Adrenal gland (tissue), 12 donors: ENCODE results near the gene EPHA10. TPM values are rescaled to one million over a fixed set of nuclear protein-coding genes. Genes with fewer than 3 reads are reported as not detected.

Experiments used
- DNase-seq, 7 donors: peaks; one replicate each; pipeline ENCODE4 v3.0.0-alpha.2; 2019 to 2020
- H3K27ac ChIP-seq, 5 donors: fragments of 200-600 bp; sonication (generic) in 4 of 5; 1 replicate in 3 of 5; 2 replicates in 2 of 5; pipeline versions ENCODE4 v1.5.1 to v1.8.0; 2016 to 2020; ENCODE audit warnings: mild to moderate bottlenecking in 1 of 5
- H3K27me3 ChIP-seq: fragments of 200-600 bp; 2 replicates; pipeline ENCODE4 v1.8.0; 2021
- H3K36me3 ChIP-seq, 2 donors: fragments of 200-600 bp; replicated peaks in 1 of 2; 1 replicate in 1 of 2; 2 replicates in 1 of 2; pipeline versions ENCODE4 v1.5.1 to v1.8.0; 2018 to 2022
- H3K4me1 ChIP-seq, 2 donors: fragments of 200-600 bp; replicated peaks in 1 of 2; 1 replicate in 1 of 2; 2 replicates in 1 of 2; pipeline versions ENCODE4 v1.5.1 to v1.8.0; 2018 to 2021
- H3K4me3 ChIP-seq, 4 donors: fragments of 200-600 bp; sonication (generic) in 3 of 4; one replicate each; pipeline ENCODE4 v1.5.1; 2016 to 2018
- H3K9me3 ChIP-seq, 3 donors: fragments of 200-600 bp; sonication (generic) in 1 of 3; replicated peaks in 1 of 3; 1 replicate in 2 of 3; 2 replicates in 1 of 3; pipeline versions ENCODE4 v1.5.1 to v1.8.0; 2016 to 2021
- POLR2A ChIP-seq, 2 donors: fragments of 450-650 bp; IDR thresholded peaks; one replicate each; pipeline ENCODE4 v1.6.1; 2017; ENCODE audit warnings: antibody characterized with exemption in 2 of 2, mild to moderate bottlenecking in 2 of 2, moderate library complexity in 1 of 2
- WGBS, 4 donors: extraction: QIAGEN DNeasy Blood & Tissue Kit in 2 of 4; methylation state at CpG; one replicate each; pipeline versions ENCODE4 v1.1.5 to v1.1.7; 2013 to 2017; 5-methylcytosine and 5-hydroxymethylcytosine counted together
- intact Hi-C, 2 donors: fragments of 100-400 bp; cut with DNase I; formaldehyde crosslinking; loops; one replicate each; pipeline versions ENCODE4 v1.14.1 to v1.15.0; 2022 to 2023
- polyA plus RNA-seq, 3 donors: library from polyadenylated mRNA; stranded (reverse); fragments of 200-250 nt in 2 of 3; fragments of 350-450 nt in 1 of 3; fragmentation: Illumina TruSeq in 1 of 3; extraction: RNeasy Lipid Tissue Mini Kit (QIAGEN cat#74804) in 1 of 3; gene quantifications; one replicate each; pipeline ENCODE4 v1.2.3, GENCODE V29; 2013 to 2014
- total RNA-seq, 9 donors: library from RNA; depleted of rRNA in 4 of 9; stranded (reverse); fragments of >200 nt in 4 of 9; fragments of 120-200 nt in 1 of 9; fragmentation: NEBNext Ultra II Directional in 1 of 9; extraction: Animal tissue kit (Norgen Biotek cat#: 25700) in 1 of 9; gene quantifications; one replicate each; pipeline versions ENCODE4 v1.1.0 to v1.2.4, GENCODE V29; 2013 to 2023
- TF ChIP-seq, protein P1 (sequence below), 6 experiments: fragments of 450-650 bp in 4 of 6; fragments of 200-600 bp in 2 of 6; sonication (generic) in 1 of 6; IDR thresholded peaks; 1 replicate in 5 of 6; 2 replicates in 1 of 6; pipeline versions ENCODE4 v1.5.1 to v1.8.0; 2016 to 2021; ENCODE audit warnings: antibody characterized with exemption in 6 of 6, mild to moderate bottlenecking in 2 of 6, moderate library complexity in 1 of 6
- donor health status: healthy with polysubstance abuse.
- donor health status: Bipolar disorder and iron deficiency.
- donor health status: DM: yes; HTN: yes; CAD: no.
- donor health status: DM: no; HTN: no; CAD: no.
- donor health status: DM: no; HTN: no; CAD: no.
- donor health status: DM: yes; HTN: yes; CAD: no.

Gene EPHA10
- total and polyA plus RNA-seq, 12 donors, result 0.06 to 3.9 (median 0.48) TPM

DNA sequence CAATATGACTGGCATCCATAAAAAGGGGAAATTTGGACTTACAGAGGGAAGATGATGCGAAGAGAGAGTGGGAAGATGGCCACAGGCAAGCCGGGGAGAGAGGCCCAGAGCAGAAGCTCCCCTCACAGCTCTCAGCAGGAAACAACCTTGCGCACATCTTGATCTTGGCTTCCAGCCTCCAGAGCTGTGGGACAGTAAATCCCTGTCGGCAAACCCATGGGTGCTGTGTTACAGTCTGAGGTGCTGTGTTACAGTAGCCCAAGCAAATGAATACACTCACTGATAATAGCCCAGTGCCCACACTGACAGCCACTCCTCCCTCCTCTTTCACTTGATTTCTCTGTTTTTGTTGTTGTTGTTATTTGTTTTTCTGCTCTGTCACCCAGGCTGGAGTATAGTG is 50.2 kb downstream of the EPHA10 start:
- intact Hi-C loops, result no loop called here
- Histone ChIP-seq H3K4me1 (no peaks in the 10 kb centered on the region), H3K27ac (no peak overlapping the region), H3K9me3 (no peaks in the 10 kb centered on the region), H3K36me3 (no peaks in the 10 kb centered on the region), H3K4me3 (no peak overlapping the region), H3K27me3 (no peaks in the 10 kb centered on the region)
- TF ChIP-seq, protein P1, sequence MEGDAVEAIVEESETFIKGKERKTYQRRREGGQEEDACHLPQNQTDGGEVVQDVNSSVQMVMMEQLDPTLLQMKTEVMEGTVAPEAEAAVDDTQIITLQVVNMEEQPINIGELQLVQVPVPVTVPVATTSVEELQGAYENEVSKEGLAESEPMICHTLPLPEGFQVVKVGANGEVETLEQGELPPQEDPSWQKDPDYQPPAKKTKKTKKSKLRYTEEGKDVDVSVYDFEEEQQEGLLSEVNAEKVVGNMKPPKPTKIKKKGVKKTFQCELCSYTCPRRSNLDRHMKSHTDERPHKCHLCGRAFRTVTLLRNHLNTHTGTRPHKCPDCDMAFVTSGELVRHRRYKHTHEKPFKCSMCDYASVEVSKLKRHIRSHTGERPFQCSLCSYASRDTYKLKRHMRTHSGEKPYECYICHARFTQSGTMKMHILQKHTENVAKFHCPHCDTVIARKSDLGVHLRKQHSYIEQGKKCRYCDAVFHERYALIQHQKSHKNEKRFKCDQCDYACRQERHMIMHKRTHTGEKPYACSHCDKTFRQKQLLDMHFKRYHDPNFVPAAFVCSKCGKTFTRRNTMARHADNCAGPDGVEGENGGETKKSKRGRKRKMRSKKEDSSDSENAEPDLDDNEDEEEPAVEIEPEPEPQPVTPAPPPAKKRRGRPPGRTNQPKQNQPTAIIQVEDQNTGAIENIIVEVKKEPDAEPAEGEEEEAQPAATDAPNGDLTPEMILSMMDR (IDR thresholded peaks at IDR 0.05), result no peak
- no peak for TF ChIP-seq POLR2A (IDR thresholded peaks at IDR 0.05)
- no peak for DNase-seq
- WGBS, 4 donors, result 77 to 85% (median 80%) methylated on average over 4 of the region's 4 CpGs

DNA sequence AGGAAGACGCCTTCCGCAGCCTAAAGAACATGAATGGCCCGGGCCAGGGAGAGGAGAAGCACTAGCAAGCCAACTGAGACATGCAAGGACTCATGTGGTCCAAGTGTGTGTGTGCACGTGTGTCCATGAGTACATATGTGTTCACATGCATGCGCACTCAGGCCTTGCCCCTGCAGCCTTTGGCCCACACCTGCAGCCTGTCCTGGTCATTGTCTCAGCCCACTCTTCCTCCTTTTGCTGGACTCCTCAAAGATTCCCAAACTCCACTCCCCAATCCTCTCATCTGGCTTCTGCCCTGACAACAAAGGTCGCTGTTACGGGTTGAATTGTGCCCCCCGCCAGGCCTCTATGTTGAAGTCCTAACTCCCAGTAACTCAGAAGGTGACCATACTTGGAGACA is 50.7 kb downstream of the EPHA10 start:
- no peak for DNase-seq
- Histone ChIP-seq H3K9me3 (no peaks in the 10 kb centered on the region), H3K4me3 (no peak overlapping the region), H3K4me1 (no peaks in the 10 kb centered on the region), H3K36me3 (no peaks in the 10 kb centered on the region), H3K27ac (no peak overlapping the region), H3K27me3 (no peaks in the 10 kb centered on the region)
- 81 to 92% (median 84%) methylated on average over 8 of the region's 8 CpGs for WGBS, 4 donors
- TF ChIP-seq, protein P1 (IDR thresholded peaks at IDR 0.05), result no peak
- no peak for TF ChIP-seq POLR2A (IDR thresholded peaks at IDR 0.05)
- intact Hi-C loops, result no loop called here

DNA sequence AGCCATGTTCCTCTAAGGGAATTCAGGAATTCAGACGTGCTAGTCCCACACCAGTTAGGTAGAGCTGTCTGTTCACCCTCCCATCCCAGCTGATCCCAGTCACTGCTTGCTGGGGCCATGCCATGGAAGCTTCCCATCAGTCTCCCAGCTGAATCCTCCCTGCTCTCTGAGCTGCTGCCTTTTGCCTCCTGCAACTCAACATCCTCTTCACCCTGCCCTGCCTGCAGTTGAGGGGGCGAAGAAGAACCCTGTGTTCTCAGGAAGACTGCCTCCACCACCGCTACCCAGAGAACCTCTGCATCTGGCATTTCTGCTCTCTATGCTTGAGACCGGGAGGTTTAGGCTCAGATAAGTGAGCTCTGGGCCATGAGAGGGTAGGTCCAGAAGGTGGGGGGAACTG is 56.4 kb downstream of the EPHA10 start:
- Histone ChIP-seq H3K27me3 (no peaks in the 10 kb centered on the region), H3K9me3 (no peaks in the 10 kb centered on the region), H3K27ac (no peak overlapping the region), H3K4me3 (no peak overlapping the region), H3K4me1 (no peaks in the 10 kb centered on the region), H3K36me3 (no peaks in the 10 kb centered on the region)
- intact Hi-C loops, result no loop called here
- 93 to 100% (median 97%) methylated on average over 3 to 4 of the region's 4 CpGs for WGBS, 4 donors
- TF ChIP-seq, protein P1 (IDR thresholded peaks at IDR 0.05), result no peak
- no peak for TF ChIP-seq POLR2A (IDR thresholded peaks at IDR 0.05)
- DNase-seq, result no peak

DNA sequence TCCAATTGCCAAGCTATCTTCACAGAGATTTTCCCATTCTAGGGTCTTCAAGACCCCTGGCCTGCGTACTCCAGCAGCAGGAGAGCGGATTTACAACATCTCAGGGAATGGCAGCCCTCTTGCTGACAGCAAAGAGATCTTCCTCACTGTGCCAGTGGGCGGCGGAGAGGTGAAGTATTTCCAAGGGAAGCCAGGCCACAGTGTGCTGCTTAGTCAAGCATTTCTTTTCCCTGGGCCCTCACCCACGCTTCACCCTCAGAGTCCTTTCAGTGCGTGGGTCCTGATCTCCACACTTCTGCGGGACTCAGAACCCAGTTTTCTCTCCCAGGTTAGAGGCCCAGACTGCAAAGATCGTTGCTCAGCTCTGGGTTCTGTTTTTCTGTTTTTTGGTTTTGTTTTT is 59.5 kb downstream of the EPHA10 start:
- Histone ChIP-seq H3K9me3 (no peaks in the 10 kb centered on the region), H3K27ac (no peak overlapping the region), H3K4me3 (no peak overlapping the region), H3K27me3 (no peaks in the 10 kb centered on the region), H3K36me3 (no peaks in the 10 kb centered on the region), H3K4me1 (no peaks in the 10 kb centered on the region)
- DNase-seq, result no peak
- intact Hi-C loops, result no loop called here
- TF ChIP-seq, protein P1 (IDR thresholded peaks at IDR 0.05), result no peak
- no peak for TF ChIP-seq POLR2A (IDR thresholded peaks at IDR 0.05)
- WGBS, 4 donors, result 79 to 89% (median 85%) methylated on average over 8 of the region's 8 CpGs
